ENCODE data around the gene AFAP1. TPM values are rescaled to one million over a fixed set of nuclear protein-coding genes. Genes with fewer than 3 reads are reported as not detected.

Gene AFAP1
- total RNA-seq, 1 donor from 2014 or later: 6.8 TPM

GRCh38 chr4:7760706-7761105, 179.0 kb downstream of the AFAP1 start:
- FAIRE-seq (no peak), DNase-seq (ENCODE audit: low read depth) (no peak)
- Histone ChIP-seq H3K36me3 (ENCODE audit: control insufficient read depth, insufficient read depth, low read length) (peaks cover 16% of the 10 kb centered on the region), H3K27me3 (ENCODE audit: control insufficient read depth, insufficient read depth, low read length) (no peaks in the 10 kb centered on the region), H3K4me3 (ENCODE audit: low read depth, low read length) (no peak overlapping the region)
- no peak for TF ChIP-seq CTCF (IDR thresholded peaks at IDR 0.05; ENCODE audit: insufficient read depth, low read length, severe bottlenecking)

GRCh38 chr4:7760228-7760627, 179.4 kb downstream of the AFAP1 start:
- Histone ChIP-seq H3K4me3 (ENCODE audit: low read depth, low read length) (no peak overlapping the region), H3K36me3 (ENCODE audit: control insufficient read depth, insufficient read depth, low read length) (peaks cover 14% of the 10 kb centered on the region), H3K27me3 (ENCODE audit: control insufficient read depth, insufficient read depth, low read length) (no peaks in the 10 kb centered on the region)
- TF ChIP-seq CTCF (IDR thresholded peaks at IDR 0.05; ENCODE audit: insufficient read depth, low read length, severe bottlenecking): no peak
- no peak for FAIRE-seq
- DNase-seq (ENCODE audit: low read depth): no peak

- FAIRE-seq (no peak), DNase-seq (ENCODE audit: low read depth) (no peak)
- H3K4me3 ChIP-seq (ENCODE audit: low read depth, low read length): no peak overlapping the region
- H3K36me3 ChIP-seq (ENCODE audit: control insufficient read depth, insufficient read depth, low read length): peaks cover 12% of the 10 kb centered on the region
- TF ChIP-seq CTCF (IDR thresholded peaks at IDR 0.05; ENCODE audit: insufficient read depth, low read length, severe bottlenecking): no peak
- H3K27me3 ChIP-seq (ENCODE audit: control insufficient read depth, insufficient read depth, low read length): no peaks in the 10 kb centered on the region
These were observed 180.0 kb downstream of the AFAP1 start for GRCh38 chr4:7759635-7760034.

GRCh38 chr4:7759216-7759615, 180.4 kb downstream of the AFAP1 start:
- no peak for FAIRE-seq

GRCh38 chr4:7758476-7758875, 181.2 kb downstream of the AFAP1 start:
- FAIRE-seq: no peak

More at GRCh38 chr4:7759216-7759615, 180.4 kb downstream of the AFAP1 start:
- Histone ChIP-seq H3K27me3 (ENCODE audit: control insufficient read depth, insufficient read depth, low read length) (no peaks in the 10 kb centered on the region), H3K4me3 (ENCODE audit: low read depth, low read length) (no peak overlapping the region), H3K36me3 (ENCODE audit: control insufficient read depth, insufficient read depth, low read length) (peaks cover 12% of the 10 kb centered on the region)
- no peak for DNase-seq (ENCODE audit: low read depth)
- TF ChIP-seq CTCF (IDR thresholded peaks at IDR 0.05; ENCODE audit: insufficient read depth, low read length, severe bottlenecking): no peak

More at GRCh38 chr4:7758476-7758875, 181.2 kb downstream of the AFAP1 start:
- Histone ChIP-seq H3K4me3 (ENCODE audit: low read depth, low read length) (no peak overlapping the region), H3K36me3 (ENCODE audit: control insufficient read depth, insufficient read depth, low read length) (peaks cover 9% of the 10 kb centered on the region), H3K27me3 (ENCODE audit: control insufficient read depth, insufficient read depth, low read length) (no peaks in the 10 kb centered on the region)
- TF ChIP-seq CTCF (IDR thresholded peaks at IDR 0.05; ENCODE audit: insufficient read depth, low read length, severe bottlenecking): no peak
- DNase-seq (ENCODE audit: low read depth): no peak

Measured in bronchial epithelial cell (primary cell).